ENCODE results near the gene LRRD1. TPM values are rescaled to one million over a fixed set of nuclear protein-coding genes. Genes with fewer than 3 reads are reported as not detected.

LRRD1 gene
- total and polyA plus RNA-seq, 9 of the 15 experiments (the other 6 are each of a cell fraction or from before 2014, with no cell fraction given), result 0.07 to 0.15 TPM; not detected in 7

- intact Hi-C loops (cut with micrococcal nuclease) (no loop called here), in situ Hi-C loops (cut with MboI) (no loop called here)
- DNase-seq (ENCODE audit: extremely low read depth in 1 of 4, low spot score in 3 of 4) (no peak), FAIRE-seq (no peak), ATAC-seq (no peak)
- H3K27me3 ChIP-seq (ENCODE audit: control insufficient read depth in 2 of 2, insufficient read depth in 2 of 2, low read length in 2 of 2), result no peaks in the 10 kb centered on the region
- BruUV-seq (replicated peaks), result no TSS peak
- no peaks in the 10 kb centered on the region for H4K20me1 ChIP-seq (replicated peaks; ENCODE audit: control insufficient read depth, insufficient read depth, low read length)
- H3K9me1 ChIP-seq (ENCODE audit: control insufficient read depth, insufficient read depth, low read length), result no peaks in the 10 kb centered on the region
- H3K27ac ChIP-seq (ENCODE audit: extremely low read depth, low read depth, low read length), result no peak overlapping the region
- H3K4me3 ChIP-seq, result no peak overlapping the region
- no peak overlapping the region for H3K9ac ChIP-seq (ENCODE audit: insufficient read depth in 1 of 2, low read depth in 2 of 2, low read length in 2 of 2)
- H3K4me1 ChIP-seq (replicated peaks in 1 of 2; ENCODE audit: control insufficient read depth in 2 of 2, insufficient read depth in 2 of 2, low read length in 2 of 2), result no peaks in the 10 kb centered on the region
- no peak overlapping the region for H2AFZ ChIP-seq (ENCODE audit: low read depth, low read length)
- POLR2A ChIA-PET, result interaction anchor here (0.6 to 1.6 kb wide), 2 partner anchors 8 to 10 kb away, joined by 3 read pairs; no protein-coding TSS in a partner anchor
- no peaks in the 10 kb centered on the region for H3K79me2 ChIP-seq (ENCODE audit: control insufficient read depth, insufficient read depth, low read length)
- no peak overlapping the region for H3K4me2 ChIP-seq (ENCODE audit: insufficient read depth, low read length)
- 100% methylated on average over 1 of the region's 1 CpG for WGBS (ENCODE audit: insufficient coverage, low coverage, missing lambda C conversion rate)
- no peaks in the 10 kb centered on the region for H3K9me3 ChIP-seq (replicated peaks; ENCODE audit: control insufficient read depth, insufficient read depth, low read depth, low read length)
- CTCF ChIA-PET (ENCODE audit: low intra/inter-chr PET ratio), result no interaction called here
- TF ChIP-seq ZFX (CRISPR knock-in tag; IDR thresholded peaks at IDR 0.05), result no peak
- no peak for TF ChIP-seq CHD2 (IDR thresholded peaks at IDR 0.05; ENCODE audit: low read depth, low read length)
- no peak for TF ChIP-seq MYC (IDR thresholded peaks at IDR 0.05; ENCODE audit: low read depth, low read length)
- no peak for TF ChIP-seq MYC (CRISPR knock-in tag; IDR thresholded peaks at IDR 0.05; ENCODE audit: borderline replicate concordance, low read depth)
- TF ChIP-seq FOXA3 (CRISPR knock-in tag; conservative IDR thresholded peaks at IDR 0.05 in 1 of 2, IDR thresholded peaks at IDR 0.05 in 1 of 2), result no peak
- no peak for TF ChIP-seq CCNT2 (IDR thresholded peaks at IDR 0.05; ENCODE audit: borderline replicate concordance, extremely low read depth, insufficient read length, low read depth, low read length)
- no peak for TF ChIP-seq PHF8 (IDR thresholded peaks at IDR 0.05; ENCODE audit: borderline replicate concordance, low read length)
- TF ChIP-seq PHF21A (IDR thresholded peaks at IDR 0.05; ENCODE audit: borderline replicate concordance, low read depth), result no peak
- no peak for TF ChIP-seq L3MBTL2 (IDR thresholded peaks at IDR 0.05)
- no peak for TF ChIP-seq ZNF282 (CRISPR knock-in tag; IDR thresholded peaks at IDR 0.05)
- TF ChIP-seq HDAC8 (tag; IDR thresholded peaks at IDR 0.05), result no peak
- no peak for TF ChIP-seq JUN (IDR thresholded peaks at IDR 0.05; ENCODE audit: borderline replicate concordance, low read depth, low read length)
- TF ChIP-seq JUN (CRISPR knock-in tag; IDR thresholded peaks at IDR 0.05; ENCODE audit: borderline replicate concordance), result no peak
- TF ChIP-seq ZNF217 (CRISPR knock-in tag; IDR thresholded peaks at IDR 0.05), result no peak
- no peak for TF ChIP-seq SAFB2 (IDR thresholded peaks at IDR 0.05; ENCODE audit: borderline replicate concordance, low read depth, low read length, severe bottlenecking)
- TF ChIP-seq DDX20 (tag; IDR thresholded peaks at IDR 0.05; ENCODE audit: low read depth), result no peak
- TF ChIP-seq ZNF696 (CRISPR knock-in tag; conservative IDR thresholded peaks at IDR 0.05), result no peak
- TF ChIP-seq JUND (IDR thresholded peaks at IDR 0.05; ENCODE audit: borderline replicate concordance, low read depth, low read length), result no peak
- no peak for TF ChIP-seq JUND (tag; IDR thresholded peaks at IDR 0.05; ENCODE audit: borderline replicate concordance, low read depth, low read length)
- TF ChIP-seq, protein P1, sequence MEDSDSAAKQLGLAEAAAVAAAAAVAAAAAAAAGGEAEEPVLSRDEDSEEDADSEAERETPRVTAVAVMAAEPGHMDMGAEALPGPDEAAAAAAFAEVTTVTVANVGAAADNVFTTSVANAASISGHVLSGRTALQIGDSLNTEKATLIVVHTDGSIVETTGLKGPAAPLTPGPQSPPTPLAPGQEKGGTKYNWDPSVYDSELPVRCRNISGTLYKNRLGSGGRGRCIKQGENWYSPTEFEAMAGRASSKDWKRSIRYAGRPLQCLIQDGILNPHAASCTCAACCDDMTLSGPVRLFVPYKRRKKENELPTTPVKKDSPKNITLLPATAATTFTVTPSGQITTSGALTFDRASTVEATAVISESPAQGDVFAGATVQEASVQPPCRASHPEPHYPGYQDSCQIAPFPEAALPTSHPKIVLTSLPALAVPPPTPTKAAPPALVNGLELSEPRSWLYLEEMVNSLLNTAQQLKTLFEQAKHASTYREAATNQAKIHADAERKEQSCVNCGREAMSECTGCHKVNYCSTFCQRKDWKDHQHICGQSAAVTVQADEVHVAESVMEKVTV (CRISPR knock-in tag; IDR thresholded peaks at IDR 0.05), result no peak
- H3K36me3 ChIP-seq (ENCODE audit: control insufficient read depth, insufficient read depth, low read length), result peaks cover 68% of the 10 kb centered on the region
Measured at GRCh38 chr7:92100534-92100933, 78.4 kb downstream of the LRRD1 start.

Data from K562 (cell line).